ENCODE data around the gene NPLOC4.

DNA sequence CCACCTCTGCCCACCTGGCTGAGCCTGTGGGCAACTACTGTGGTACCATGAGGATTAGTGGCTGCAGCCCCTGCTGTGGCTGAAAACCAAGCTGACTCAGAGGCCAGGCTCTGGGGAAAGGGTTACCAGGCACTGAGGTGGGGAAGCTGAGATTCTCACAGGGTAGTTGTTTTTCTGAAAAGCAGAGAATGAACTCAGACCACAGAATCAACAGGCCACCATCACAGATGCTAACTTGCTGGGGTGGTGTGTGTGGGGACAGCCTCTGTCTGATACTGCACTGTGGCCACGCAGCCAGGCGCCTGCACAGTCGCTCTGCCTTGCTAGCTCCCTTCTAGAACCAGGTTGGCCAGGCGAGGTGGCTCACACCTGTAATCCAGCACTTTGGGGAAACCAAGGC is 28.8 kb downstream of the NPLOC4 start:
- TF ChIP-seq, protein P1, sequence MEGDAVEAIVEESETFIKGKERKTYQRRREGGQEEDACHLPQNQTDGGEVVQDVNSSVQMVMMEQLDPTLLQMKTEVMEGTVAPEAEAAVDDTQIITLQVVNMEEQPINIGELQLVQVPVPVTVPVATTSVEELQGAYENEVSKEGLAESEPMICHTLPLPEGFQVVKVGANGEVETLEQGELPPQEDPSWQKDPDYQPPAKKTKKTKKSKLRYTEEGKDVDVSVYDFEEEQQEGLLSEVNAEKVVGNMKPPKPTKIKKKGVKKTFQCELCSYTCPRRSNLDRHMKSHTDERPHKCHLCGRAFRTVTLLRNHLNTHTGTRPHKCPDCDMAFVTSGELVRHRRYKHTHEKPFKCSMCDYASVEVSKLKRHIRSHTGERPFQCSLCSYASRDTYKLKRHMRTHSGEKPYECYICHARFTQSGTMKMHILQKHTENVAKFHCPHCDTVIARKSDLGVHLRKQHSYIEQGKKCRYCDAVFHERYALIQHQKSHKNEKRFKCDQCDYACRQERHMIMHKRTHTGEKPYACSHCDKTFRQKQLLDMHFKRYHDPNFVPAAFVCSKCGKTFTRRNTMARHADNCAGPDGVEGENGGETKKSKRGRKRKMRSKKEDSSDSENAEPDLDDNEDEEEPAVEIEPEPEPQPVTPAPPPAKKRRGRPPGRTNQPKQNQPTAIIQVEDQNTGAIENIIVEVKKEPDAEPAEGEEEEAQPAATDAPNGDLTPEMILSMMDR (IDR thresholded peaks at IDR 0.05): no peak
- no peak for TF ChIP-seq POLR2AphosphoS5 (IDR thresholded peaks at IDR 0.05)
- TF ChIP-seq POLR2A (IDR thresholded peaks at IDR 0.05): no peak
